Spinal cord (tissue), 10 donors: Measurements from ENCODE around the gene FBXL4. TPM values are rescaled to one million over a fixed set of nuclear protein-coding genes. Genes with fewer than 3 reads are reported as not detected.

Source experiments
- DNase-seq, 6 donors: peaks; one replicate each; pipeline versions ENCODE4 v3.0.0 to v3.0.0-alpha.2; 2013 to 2015; ENCODE audit warnings: low spot score in 6 of 6, low read depth in 4 of 6
- H3K27ac ChIP-seq: one replicate; pipeline ENCODE4 v1.5.1; 2013; ENCODE audit warnings: low read depth, low read length, control low read depth
- H3K27me3 ChIP-seq: one replicate; pipeline ENCODE4 v1.6.1; 2013; ENCODE audit warnings: low read length; ENCODE audit not compliant: control insufficient read depth, insufficient read depth
- H3K36me3 ChIP-seq: one replicate; pipeline ENCODE4 v1.6.1; 2013; ENCODE audit warnings: low read length; ENCODE audit not compliant: control insufficient read depth, insufficient read depth
- H3K4me1 ChIP-seq: one replicate; pipeline ENCODE4 v1.6.1; 2013; ENCODE audit warnings: low read length; ENCODE audit not compliant: control insufficient read depth, insufficient read depth
- H3K4me3 ChIP-seq: one replicate; pipeline ENCODE4 v1.5.1; 2013; ENCODE audit warnings: low read depth, low read length, control low read depth
- H3K9me3 ChIP-seq: one replicate; pipeline ENCODE4 v1.6.1; 2013; ENCODE audit warnings: low read length; ENCODE audit not compliant: control insufficient read depth, insufficient read depth
- WGBS: methylation state at CpG from one replicate; pipeline ENCODE4 v1.1.5; 2013; ENCODE audit warnings: missing lambda C conversion rate; ENCODE audit not compliant: insufficient coverage; 5-methylcytosine and 5-hydroxymethylcytosine counted together
- polyA plus RNA-seq, 2 donors: library from polyadenylated mRNA; unstranded; fragments of 120-200 nt; gene quantifications; one replicate each; pipeline ENCODE4 v1.2.1, GENCODE V29; 2013; ENCODE audit not compliant: insufficient read length in 2 of 2
- total RNA-seq, 2 donors: library from RNA; depleted of rRNA in 1 of 2; stranded (reverse); fragments of 120-200 nt in 1 of 2; fragments of >200 nt in 1 of 2; gene quantifications; one replicate each; pipeline versions ENCODE4 v1.2.3 to v1.2.4, GENCODE V29; 2013 to 2014
- donor health status: healthy.

The FBXL4 gene
- total and polyA plus RNA-seq, 4 donors = 10.5 to 35.4 (median 17.1) TPM

GRCh38 chr6:98843271-98844243, 104.2 kb downstream of the FBXL4 start:
- peak overlapping the region; percentile 91 for H3K27ac ChIP-seq
- H3K4me3 ChIP-seq = peak overlapping the region; percentile 50
- DNase-seq = peak in 5 of 6 donors; percentile 26 to 76 (median 40)
- H3K9me3 ChIP-seq = no peaks in the 10 kb centered on the region
- peaks cover 20% of the 10 kb centered on the region for H3K36me3 ChIP-seq
- H3K27me3 ChIP-seq = peaks cover 69% of the 10 kb centered on the region
- peaks cover 44% of the 10 kb centered on the region for H3K4me1 ChIP-seq
- 5% methylated on average over 47 of the region's 53 CpGs for WGBS

DNA sequence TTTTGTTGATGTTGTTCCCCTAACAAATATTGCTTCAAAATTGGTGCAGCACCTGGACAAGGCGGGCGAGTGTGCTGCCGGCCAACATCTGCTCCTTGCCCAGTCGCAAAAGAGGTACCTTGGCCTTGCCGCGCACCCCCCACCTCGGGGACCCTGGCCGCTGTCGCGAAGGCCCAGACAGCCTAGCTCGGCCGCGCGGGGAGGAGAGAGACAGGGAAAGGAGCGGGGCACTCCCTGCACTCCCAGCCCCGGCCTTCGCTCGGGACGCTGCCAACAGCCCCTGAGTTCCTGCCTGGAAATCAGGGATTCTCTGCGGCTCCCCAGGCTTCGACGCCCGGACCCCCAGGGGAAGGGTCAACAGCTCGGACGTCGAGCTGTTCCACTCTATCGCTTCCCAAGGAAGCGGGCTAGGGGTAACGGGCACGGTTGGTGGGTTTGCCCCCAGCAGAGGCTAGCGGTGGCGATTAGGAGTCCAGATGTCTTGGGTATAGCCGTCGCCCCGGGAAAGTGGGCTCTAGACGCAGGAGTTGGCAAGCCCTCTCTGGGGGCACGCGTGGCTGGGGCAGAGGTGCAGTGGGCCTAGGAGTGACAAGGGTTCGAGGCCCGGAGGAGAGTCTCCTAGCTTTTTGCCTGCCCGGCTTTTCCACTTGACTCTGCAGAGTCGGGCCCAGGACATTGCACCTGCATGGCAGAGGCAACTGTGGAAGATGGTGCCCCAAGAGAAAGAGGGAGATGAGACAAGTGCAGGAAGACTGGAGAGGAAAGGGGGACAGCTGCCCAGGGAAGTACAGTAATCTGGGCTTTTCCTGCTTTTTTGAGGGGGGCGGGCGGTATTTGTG, 105.2 kb downstream of the FBXL4 start:
- peak in 4 of 6 donors; percentile 20 to 76 (median 38) for DNase-seq
- no peaks in the 10 kb centered on the region for H3K9me3 ChIP-seq
- peak overlapping the region; percentile 91 for H3K27ac ChIP-seq
- peaks cover 34% of the 10 kb centered on the region for H3K4me1 ChIP-seq
- H3K36me3 ChIP-seq = peaks cover 10% of the 10 kb centered on the region
- 15% methylated on average over 43 of the region's 44 CpGs for WGBS
- H3K27me3 ChIP-seq = peaks cover 60% of the 10 kb centered on the region
- H3K4me3 ChIP-seq = peak overlapping the region; percentile 37

- Histone ChIP-seq H3K4me3 (peak overlapping the region; percentile 37), H3K27ac (peak overlapping the region; percentile 91), H3K9me3 (no peaks in the 10 kb centered on the region), H3K27me3 (peaks cover 58% of the 10 kb centered on the region), H3K4me1 (peaks cover 31% of the 10 kb centered on the region), H3K36me3 (peaks cover 9% of the 10 kb centered on the region)
- DNase-seq = peak in 5 of 6 donors; percentile 11 to 74 (median 47)
- WGBS = no CpG with 5 or more reads among the region's 9 CpGs
Measured at GRCh38 chr6:98841621-98842341, 106.0 kb downstream of the FBXL4 start.

- peak overlapping the region; percentile 75 for H3K4me3 ChIP-seq
- peaks cover 32% of the 10 kb centered on the region for H3K4me1 ChIP-seq
- H3K27ac ChIP-seq = peak overlapping the region; percentile 91
- peaks cover 9% of the 10 kb centered on the region for H3K36me3 ChIP-seq
- peaks cover 62% of the 10 kb centered on the region for H3K27me3 ChIP-seq
- peak in 4 of 6 donors; percentile 2 to 56 (median 26) for DNase-seq
- H3K9me3 ChIP-seq = no peaks in the 10 kb centered on the region
Measured at GRCh38 chr6:98840996-98841513, 106.7 kb downstream of the FBXL4 start.

DNA sequence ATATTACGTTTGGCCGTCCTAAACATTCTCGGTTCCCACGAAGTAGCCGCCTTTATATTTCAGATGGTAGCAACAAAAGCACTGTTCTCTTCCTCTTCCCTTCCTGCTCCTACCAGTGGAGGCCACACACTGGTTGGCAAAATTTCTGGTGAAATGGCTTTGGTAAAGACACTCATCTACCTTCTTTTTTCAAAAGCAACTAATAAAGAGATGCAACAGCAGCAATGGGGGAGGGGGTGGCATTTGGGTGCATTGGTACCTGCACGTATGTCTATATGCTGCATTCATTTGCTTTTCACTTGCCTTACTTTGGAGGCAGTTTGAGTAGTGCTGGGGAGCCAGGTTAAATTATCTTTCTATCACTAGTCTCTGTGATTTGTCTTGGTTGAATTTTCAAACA, 107.4 kb downstream of the FBXL4 start:
- peak in 4 of 6 donors; percentile 11 to 62 (median 26) for DNase-seq

DNA sequence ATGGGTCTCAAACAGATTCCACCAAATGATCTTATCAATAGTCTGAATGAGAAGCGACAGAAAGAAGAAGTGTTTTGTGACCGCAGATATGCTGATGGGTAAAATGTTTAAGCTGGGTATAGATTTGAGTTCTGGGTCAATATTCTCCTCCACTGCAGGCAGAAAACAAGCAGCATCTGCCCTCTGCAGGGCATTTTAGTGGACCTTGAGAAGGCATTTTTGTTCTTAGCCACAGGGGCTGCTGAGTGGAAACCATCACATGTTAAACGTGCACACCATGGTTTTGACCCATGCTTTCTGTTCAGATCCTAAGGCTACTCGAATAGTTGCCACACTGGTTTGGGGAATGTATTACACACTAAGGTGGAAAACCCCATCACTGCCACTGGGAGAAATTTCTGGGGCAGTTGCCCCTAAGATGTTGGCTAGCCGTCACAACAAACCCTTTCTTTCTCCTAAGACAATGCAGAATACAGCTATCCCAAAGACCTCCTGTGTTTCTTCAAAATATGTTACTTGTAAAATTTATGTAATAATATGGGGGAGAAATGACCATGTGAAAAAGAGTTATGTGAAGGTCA, 107.9 kb downstream of the FBXL4 start:
- Histone ChIP-seq H3K9me3 (no peaks in the 10 kb centered on the region), H3K27me3 (peaks cover 61% of the 10 kb centered on the region)
- DNase-seq = peak in 5 of 6 donors; percentile 57 to 90 (median 64)

More for the DNA sequence above, 107.4 kb downstream of the FBXL4 start:
- peak overlapping the region; percentile 91 for H3K27ac ChIP-seq
- H3K4me3 ChIP-seq = peak overlapping the region; percentile 75
- WGBS = no CpG with 5 or more reads among the region's 6 CpGs
- H3K36me3 ChIP-seq = peaks cover 9% of the 10 kb centered on the region
- peaks cover 34% of the 10 kb centered on the region for H3K4me1 ChIP-seq
- peaks cover 66% of the 10 kb centered on the region for H3K27me3 ChIP-seq
- H3K9me3 ChIP-seq = no peaks in the 10 kb centered on the region

DNA sequence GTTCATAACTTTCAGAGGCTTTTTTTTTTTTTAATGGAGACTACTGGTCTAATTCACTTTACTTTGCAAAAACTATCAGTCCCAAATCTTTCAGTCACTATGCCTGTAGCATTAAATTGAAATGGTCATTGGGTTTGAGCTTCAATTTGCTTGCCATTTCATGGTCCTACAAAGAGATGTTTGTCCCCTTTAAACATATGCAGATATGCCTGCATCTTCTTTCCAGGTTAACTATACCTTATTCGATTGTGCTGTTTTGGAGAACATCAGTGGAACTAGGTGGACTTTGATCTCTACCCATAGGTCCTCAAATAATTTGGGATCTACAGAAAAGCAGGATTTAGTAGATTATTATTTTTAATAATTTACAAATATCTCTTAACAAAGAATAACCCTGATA, 108.8 kb downstream of the FBXL4 start:
- H3K27ac ChIP-seq = peak overlapping the region; percentile 91
- H3K9me3 ChIP-seq = no peaks in the 10 kb centered on the region
- no CpG with 5 or more reads among the region's 1 CpG for WGBS
- DNase-seq = peak in 3 of 6 donors; percentile 11 to 51 (median 26)
- peak overlapping the region; percentile 75 for H3K4me3 ChIP-seq
- H3K27me3 ChIP-seq = peaks cover 57% of the 10 kb centered on the region
- H3K4me1 ChIP-seq = peaks cover 24% of the 10 kb centered on the region
- peaks cover 9% of the 10 kb centered on the region for H3K36me3 ChIP-seq

More for the DNA sequence above, 107.9 kb downstream of the FBXL4 start:
- H3K4me1 ChIP-seq = peaks cover 30% of the 10 kb centered on the region
- H3K4me3 ChIP-seq = peak overlapping the region; percentile 75
- WGBS = 0% methylated on average over 2 of the region's 5 CpGs
- H3K27ac ChIP-seq = peak overlapping the region; percentile 91
- H3K36me3 ChIP-seq = peaks cover 9% of the 10 kb centered on the region

DNA sequence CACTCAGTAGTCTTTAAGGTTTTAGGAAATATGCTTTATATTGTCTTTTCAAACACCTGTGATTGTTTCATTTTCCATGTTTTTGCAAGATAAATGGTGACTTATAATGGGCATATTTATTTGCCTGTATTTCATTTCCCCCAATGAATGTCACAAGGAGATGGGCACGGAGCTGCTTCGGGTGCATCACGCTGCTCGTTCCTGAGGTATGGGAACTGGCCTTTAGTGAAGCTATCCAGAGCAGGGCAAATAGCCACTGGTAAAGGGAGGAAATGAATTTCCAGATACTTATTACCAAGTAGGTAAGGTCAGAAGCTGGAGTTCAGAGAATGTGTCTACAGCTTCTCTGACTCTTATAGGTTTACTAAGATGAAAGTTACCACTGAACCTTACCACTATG, 109.7 kb downstream of the FBXL4 start:
- WGBS = 55% methylated on average over 2 of the region's 4 CpGs
- Histone ChIP-seq H3K4me3 (peak overlapping the region; percentile 75), H3K27me3 (peaks cover 59% of the 10 kb centered on the region), H3K27ac (peak overlapping the region; percentile 63), H3K9me3 (no peaks in the 10 kb centered on the region), H3K36me3 (peaks cover 9% of the 10 kb centered on the region), H3K4me1 (peaks cover 28% of the 10 kb centered on the region)
- peak in 4 of 6 donors; percentile 12 to 69 (median 40) for DNase-seq
